Thyroid gland (tissue), 4 donors: ENCODE measurements around the gene FIGNL2.

Experiments used
- POLR2A ChIP-seq, 2 donors: fragments of 450-650 bp; IDR thresholded peaks; one replicate each; pipeline ENCODE4 v1.6.1; 2017; ENCODE audit warnings: antibody characterized with exemption in 2 of 2, mild to moderate bottlenecking in 2 of 2, moderate library complexity in 1 of 2
- TF ChIP-seq, protein P1 (sequence below), 6 experiments: fragments of 200-600 bp in 3 of 6; fragments of 450-650 bp in 3 of 6; sonication (generic) in 3 of 6; IDR thresholded peaks; one replicate each; pipeline ENCODE4 v1.5.1; 2016 to 2019; ENCODE audit warnings: antibody characterized with exemption in 6 of 6, mild to moderate bottlenecking in 2 of 6, inconsistent platforms in 1 of 6, moderate library complexity in 1 of 6

GRCh38 chr12:51771008-51771407, 77.5 kb downstream of the FIGNL2 start:
- TF ChIP-seq, protein P1, sequence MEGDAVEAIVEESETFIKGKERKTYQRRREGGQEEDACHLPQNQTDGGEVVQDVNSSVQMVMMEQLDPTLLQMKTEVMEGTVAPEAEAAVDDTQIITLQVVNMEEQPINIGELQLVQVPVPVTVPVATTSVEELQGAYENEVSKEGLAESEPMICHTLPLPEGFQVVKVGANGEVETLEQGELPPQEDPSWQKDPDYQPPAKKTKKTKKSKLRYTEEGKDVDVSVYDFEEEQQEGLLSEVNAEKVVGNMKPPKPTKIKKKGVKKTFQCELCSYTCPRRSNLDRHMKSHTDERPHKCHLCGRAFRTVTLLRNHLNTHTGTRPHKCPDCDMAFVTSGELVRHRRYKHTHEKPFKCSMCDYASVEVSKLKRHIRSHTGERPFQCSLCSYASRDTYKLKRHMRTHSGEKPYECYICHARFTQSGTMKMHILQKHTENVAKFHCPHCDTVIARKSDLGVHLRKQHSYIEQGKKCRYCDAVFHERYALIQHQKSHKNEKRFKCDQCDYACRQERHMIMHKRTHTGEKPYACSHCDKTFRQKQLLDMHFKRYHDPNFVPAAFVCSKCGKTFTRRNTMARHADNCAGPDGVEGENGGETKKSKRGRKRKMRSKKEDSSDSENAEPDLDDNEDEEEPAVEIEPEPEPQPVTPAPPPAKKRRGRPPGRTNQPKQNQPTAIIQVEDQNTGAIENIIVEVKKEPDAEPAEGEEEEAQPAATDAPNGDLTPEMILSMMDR (IDR thresholded peaks at IDR 0.05) = no peak
- TF ChIP-seq POLR2A (IDR thresholded peaks at IDR 0.05) = no peak
